K562 (cell line): ENCODE measurements around the gene SRF.

Source experiments
- DPF2 ChIP-seq: fragments of 450-650 bp; IDR thresholded peaks from 2 replicates; pipeline ENCODE4 v1.6.1; 2016
- LEF1 ChIP-seq: fragments of 450-650 bp; IDR thresholded peaks from 2 replicates; pipeline ENCODE4 v1.6.1; 2016; ENCODE audit warnings: mild to moderate bottlenecking
- NR2C2 ChIP-seq, 2 experiments: fragments of 200-800 bp in 1 of 2; sonication (Bioruptor generic) in 1 of 2; sonication (generic) in 1 of 2; formaldehyde crosslinking in 1 of 2; IDR thresholded peaks; 2 replicates each; pipeline versions ENCODE4 v1.6.1 to v1.8.0; 2016 to 2022; ENCODE audit warnings: mild to moderate bottlenecking in 1 of 2, missing compliant biosample characterization in 1 of 2, missing genetic modification characterization in 1 of 2, missing genetic modification reagents in 1 of 2
- ZNF311 ChIP-seq: fragments of 250-450 bp; sonication (Bioruptor Pico); IDR thresholded peaks from 2 replicates; pipeline ENCODE4 v1.4.0; 2020; ENCODE audit warnings: mild to moderate bottlenecking, moderate library complexity
- TF ChIP-seq, protein P1 (sequence below): sonication (generic); formaldehyde crosslinking; IDR thresholded peaks from 2 replicates; pipeline ENCODE4 v1.8.1; 2023; ENCODE audit warnings: mild to moderate bottlenecking, missing genetic modification reagents
- TF ChIP-seq, protein P2 (sequence below): fragments of 450-650 bp; IDR thresholded peaks from 2 replicates; pipeline ENCODE4 v1.6.1; 2016; ENCODE audit warnings: mild to moderate bottlenecking, moderate library complexity
- TF ChIP-seq, protein P3 (sequence below), 3 experiments: IDR thresholded peaks in 2 of 3; conservative IDR thresholded peaks in 1 of 3; 2 replicates each; pipeline ENCODE4 v1.5.1; 2011 to 2012; ENCODE audit warnings: low read length in 3 of 3, mild to moderate bottlenecking in 3 of 3, control low read depth in 2 of 3, improper control_type of control experiment in 1 of 3, inconsistent platforms in 1 of 3, low read depth in 1 of 3, mixed read lengths in 1 of 3, moderate library complexity in 1 of 3; ENCODE audit not compliant: insufficient read depth in 2 of 3

DNA sequence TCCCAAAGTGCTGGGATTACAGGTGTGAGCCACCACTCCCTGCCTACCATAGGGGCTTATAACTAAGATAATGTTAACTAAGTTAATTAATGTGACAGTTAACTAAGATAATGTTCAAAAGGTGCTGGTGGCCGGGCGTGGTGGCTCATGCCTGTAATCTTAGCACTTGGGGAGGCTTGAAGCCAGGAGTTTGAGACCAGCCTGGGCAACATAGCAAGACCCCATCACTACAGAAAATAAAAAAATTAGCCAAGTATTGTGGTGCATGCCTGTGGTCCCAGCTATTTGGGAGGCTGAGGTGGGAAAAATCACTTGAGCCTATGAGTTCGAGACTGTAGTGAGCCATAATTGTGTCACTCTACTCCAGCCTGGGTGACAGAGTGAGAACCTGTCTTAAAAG lies 32.8 kb upstream of the SRF start:
- TF ChIP-seq ZNF311 (CRISPR knock-in tag) = no peak
- TF ChIP-seq LEF1 = no peak
- TF ChIP-seq, protein P1, sequence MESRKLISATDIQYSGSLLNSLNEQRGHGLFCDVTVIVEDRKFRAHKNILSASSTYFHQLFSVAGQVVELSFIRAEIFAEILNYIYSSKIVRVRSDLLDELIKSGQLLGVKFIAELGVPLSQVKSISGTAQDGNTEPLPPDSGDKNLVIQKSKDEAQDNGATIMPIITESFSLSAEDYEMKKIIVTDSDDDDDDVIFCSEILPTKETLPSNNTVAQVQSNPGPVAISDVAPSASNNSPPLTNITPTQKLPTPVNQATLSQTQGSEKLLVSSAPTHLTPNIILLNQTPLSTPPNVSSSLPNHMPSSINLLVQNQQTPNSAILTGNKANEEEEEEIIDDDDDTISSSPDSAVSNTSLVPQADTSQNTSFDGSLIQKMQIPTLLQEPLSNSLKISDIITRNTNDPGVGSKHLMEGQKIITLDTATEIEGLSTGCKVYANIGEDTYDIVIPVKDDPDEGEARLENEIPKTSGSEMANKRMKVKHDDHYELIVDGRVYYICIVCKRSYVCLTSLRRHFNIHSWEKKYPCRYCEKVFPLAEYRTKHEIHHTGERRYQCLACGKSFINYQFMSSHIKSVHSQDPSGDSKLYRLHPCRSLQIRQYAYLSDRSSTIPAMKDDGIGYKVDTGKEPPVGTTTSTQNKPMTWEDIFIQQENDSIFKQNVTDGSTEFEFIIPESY (CRISPR knock-in tag) = no peak
- no peak for TF ChIP-seq NR2C2 (CRISPR knock-in tag; IDR thresholded peaks at IDR 0.05)
- no peak for TF ChIP-seq NR2C2 (tag; IDR thresholded peaks at IDR 0.05)
- TF ChIP-seq, protein P2, sequence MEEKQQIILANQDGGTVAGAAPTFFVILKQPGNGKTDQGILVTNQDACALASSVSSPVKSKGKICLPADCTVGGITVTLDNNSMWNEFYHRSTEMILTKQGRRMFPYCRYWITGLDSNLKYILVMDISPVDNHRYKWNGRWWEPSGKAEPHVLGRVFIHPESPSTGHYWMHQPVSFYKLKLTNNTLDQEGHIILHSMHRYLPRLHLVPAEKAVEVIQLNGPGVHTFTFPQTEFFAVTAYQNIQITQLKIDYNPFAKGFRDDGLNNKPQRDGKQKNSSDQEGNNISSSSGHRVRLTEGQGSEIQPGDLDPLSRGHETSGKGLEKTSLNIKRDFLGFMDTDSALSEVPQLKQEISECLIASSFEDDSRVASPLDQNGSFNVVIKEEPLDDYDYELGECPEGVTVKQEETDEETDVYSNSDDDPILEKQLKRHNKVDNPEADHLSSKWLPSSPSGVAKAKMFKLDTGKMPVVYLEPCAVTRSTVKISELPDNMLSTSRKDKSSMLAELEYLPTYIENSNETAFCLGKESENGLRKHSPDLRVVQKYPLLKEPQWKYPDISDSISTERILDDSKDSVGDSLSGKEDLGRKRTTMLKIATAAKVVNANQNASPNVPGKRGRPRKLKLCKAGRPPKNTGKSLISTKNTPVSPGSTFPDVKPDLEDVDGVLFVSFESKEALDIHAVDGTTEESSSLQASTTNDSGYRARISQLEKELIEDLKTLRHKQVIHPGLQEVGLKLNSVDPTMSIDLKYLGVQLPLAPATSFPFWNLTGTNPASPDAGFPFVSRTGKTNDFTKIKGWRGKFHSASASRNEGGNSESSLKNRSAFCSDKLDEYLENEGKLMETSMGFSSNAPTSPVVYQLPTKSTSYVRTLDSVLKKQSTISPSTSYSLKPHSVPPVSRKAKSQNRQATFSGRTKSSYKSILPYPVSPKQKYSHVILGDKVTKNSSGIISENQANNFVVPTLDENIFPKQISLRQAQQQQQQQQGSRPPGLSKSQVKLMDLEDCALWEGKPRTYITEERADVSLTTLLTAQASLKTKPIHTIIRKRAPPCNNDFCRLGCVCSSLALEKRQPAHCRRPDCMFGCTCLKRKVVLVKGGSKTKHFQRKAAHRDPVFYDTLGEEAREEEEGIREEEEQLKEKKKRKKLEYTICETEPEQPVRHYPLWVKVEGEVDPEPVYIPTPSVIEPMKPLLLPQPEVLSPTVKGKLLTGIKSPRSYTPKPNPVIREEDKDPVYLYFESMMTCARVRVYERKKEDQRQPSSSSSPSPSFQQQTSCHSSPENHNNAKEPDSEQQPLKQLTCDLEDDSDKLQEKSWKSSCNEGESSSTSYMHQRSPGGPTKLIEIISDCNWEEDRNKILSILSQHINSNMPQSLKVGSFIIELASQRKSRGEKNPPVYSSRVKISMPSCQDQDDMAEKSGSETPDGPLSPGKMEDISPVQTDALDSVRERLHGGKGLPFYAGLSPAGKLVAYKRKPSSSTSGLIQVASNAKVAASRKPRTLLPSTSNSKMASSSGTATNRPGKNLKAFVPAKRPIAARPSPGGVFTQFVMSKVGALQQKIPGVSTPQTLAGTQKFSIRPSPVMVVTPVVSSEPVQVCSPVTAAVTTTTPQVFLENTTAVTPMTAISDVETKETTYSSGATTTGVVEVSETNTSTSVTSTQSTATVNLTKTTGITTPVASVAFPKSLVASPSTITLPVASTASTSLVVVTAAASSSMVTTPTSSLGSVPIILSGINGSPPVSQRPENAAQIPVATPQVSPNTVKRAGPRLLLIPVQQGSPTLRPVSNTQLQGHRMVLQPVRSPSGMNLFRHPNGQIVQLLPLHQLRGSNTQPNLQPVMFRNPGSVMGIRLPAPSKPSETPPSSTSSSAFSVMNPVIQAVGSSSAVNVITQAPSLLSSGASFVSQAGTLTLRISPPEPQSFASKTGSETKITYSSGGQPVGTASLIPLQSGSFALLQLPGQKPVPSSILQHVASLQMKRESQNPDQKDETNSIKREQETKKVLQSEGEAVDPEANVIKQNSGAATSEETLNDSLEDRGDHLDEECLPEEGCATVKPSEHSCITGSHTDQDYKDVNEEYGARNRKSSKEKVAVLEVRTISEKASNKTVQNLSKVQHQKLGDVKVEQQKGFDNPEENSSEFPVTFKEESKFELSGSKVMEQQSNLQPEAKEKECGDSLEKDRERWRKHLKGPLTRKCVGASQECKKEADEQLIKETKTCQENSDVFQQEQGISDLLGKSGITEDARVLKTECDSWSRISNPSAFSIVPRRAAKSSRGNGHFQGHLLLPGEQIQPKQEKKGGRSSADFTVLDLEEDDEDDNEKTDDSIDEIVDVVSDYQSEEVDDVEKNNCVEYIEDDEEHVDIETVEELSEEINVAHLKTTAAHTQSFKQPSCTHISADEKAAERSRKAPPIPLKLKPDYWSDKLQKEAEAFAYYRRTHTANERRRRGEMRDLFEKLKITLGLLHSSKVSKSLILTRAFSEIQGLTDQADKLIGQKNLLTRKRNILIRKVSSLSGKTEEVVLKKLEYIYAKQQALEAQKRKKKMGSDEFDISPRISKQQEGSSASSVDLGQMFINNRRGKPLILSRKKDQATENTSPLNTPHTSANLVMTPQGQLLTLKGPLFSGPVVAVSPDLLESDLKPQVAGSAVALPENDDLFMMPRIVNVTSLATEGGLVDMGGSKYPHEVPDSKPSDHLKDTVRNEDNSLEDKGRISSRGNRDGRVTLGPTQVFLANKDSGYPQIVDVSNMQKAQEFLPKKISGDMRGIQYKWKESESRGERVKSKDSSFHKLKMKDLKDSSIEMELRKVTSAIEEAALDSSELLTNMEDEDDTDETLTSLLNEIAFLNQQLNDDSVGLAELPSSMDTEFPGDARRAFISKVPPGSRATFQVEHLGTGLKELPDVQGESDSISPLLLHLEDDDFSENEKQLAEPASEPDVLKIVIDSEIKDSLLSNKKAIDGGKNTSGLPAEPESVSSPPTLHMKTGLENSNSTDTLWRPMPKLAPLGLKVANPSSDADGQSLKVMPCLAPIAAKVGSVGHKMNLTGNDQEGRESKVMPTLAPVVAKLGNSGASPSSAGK = no peak
- TF ChIP-seq, protein P3, sequence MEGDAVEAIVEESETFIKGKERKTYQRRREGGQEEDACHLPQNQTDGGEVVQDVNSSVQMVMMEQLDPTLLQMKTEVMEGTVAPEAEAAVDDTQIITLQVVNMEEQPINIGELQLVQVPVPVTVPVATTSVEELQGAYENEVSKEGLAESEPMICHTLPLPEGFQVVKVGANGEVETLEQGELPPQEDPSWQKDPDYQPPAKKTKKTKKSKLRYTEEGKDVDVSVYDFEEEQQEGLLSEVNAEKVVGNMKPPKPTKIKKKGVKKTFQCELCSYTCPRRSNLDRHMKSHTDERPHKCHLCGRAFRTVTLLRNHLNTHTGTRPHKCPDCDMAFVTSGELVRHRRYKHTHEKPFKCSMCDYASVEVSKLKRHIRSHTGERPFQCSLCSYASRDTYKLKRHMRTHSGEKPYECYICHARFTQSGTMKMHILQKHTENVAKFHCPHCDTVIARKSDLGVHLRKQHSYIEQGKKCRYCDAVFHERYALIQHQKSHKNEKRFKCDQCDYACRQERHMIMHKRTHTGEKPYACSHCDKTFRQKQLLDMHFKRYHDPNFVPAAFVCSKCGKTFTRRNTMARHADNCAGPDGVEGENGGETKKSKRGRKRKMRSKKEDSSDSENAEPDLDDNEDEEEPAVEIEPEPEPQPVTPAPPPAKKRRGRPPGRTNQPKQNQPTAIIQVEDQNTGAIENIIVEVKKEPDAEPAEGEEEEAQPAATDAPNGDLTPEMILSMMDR (IDR thresholded peaks at IDR 0.05 in 2 of 3, conservative IDR thresholded peaks at IDR 0.05 in 1 of 3; ENCODE audit: insufficient read depth in 2 of 3, low read depth in 1 of 3, low read length in 3 of 3) = no peak
- TF ChIP-seq DPF2 = no peak
